Mesendoderm (in vitro differentiated cells): Measurements from ENCODE around the gene PSORS1C2.

Source experiments
- DNase-seq: peaks from one replicate; pipeline ENCODE4 v3.0.0; 2013
- H2AK5ac ChIP-seq: 2 replicates; pipeline ENCODE4 v1.6.1; 2013; ENCODE audit warnings: low read length, inconsistent platforms
- H2BK120ac ChIP-seq: 2 replicates; pipeline ENCODE4 v1.6.1; 2013; ENCODE audit warnings: low read depth, mild to moderate bottlenecking, low read length, moderate library complexity, mixed read lengths
- H2BK15ac ChIP-seq: replicated peaks from 2 replicates; pipeline ENCODE4 v1.6.1; 2013; ENCODE audit warnings: low read depth, mild to moderate bottlenecking, moderate library complexity
- H2BK5ac ChIP-seq: 2 replicates; pipeline ENCODE4 v1.6.1; 2013; ENCODE audit warnings: low read length, inconsistent platforms
- H3K18ac ChIP-seq: 2 replicates; pipeline ENCODE4 v1.6.1; 2013; ENCODE audit warnings: mild to moderate bottlenecking, low read length, mixed read lengths
- H3K23ac ChIP-seq: one replicate; pipeline ENCODE4 v1.6.1; 2013; ENCODE audit warnings: low read length
- H3K27ac ChIP-seq: 2 replicates; pipeline ENCODE4 v1.5.1; 2013; ENCODE audit warnings: low read depth, mild to moderate bottlenecking, inconsistent platforms, low read length, moderate library complexity
- H3K27me3 ChIP-seq: 2 replicates; pipeline ENCODE4 v1.6.1; 2013; ENCODE audit warnings: low read length, control low read depth, mild to moderate bottlenecking, inconsistent platforms; ENCODE audit not compliant: insufficient read depth, poor library complexity
- H3K36me3 ChIP-seq: 2 replicates; pipeline ENCODE4 v1.6.1; 2013; ENCODE audit warnings: low read length, inconsistent platforms; ENCODE audit not compliant: control insufficient read depth, insufficient read depth
- H3K4ac ChIP-seq: one replicate; pipeline ENCODE4 v1.6.1; 2013; ENCODE audit warnings: low read depth, mild to moderate bottlenecking, low read length, moderate library complexity
- H3K4me1 ChIP-seq: 2 replicates; pipeline ENCODE4 v1.6.1; 2013; ENCODE audit warnings: low read depth, low read length, inconsistent platforms; ENCODE audit not compliant: control insufficient read depth
- H3K4me2 ChIP-seq: 2 replicates; pipeline ENCODE4 v1.6.1; 2013; ENCODE audit warnings: low read length
- H3K4me3 ChIP-seq: 2 replicates; pipeline ENCODE4 v1.5.1; 2013; ENCODE audit warnings: mild to moderate bottlenecking, low read length
- H3K56ac ChIP-seq: one replicate; pipeline ENCODE4 v1.6.1; 2013; ENCODE audit warnings: low read length
- H3K79me1 ChIP-seq: 2 replicates; pipeline ENCODE4 v1.6.1; 2013; ENCODE audit warnings: low read length, inconsistent platforms
- H3K79me2 ChIP-seq: 2 replicates; pipeline ENCODE4 v1.6.1; 2013; ENCODE audit warnings: mild to moderate bottlenecking, low read length; ENCODE audit not compliant: control insufficient read depth, insufficient read depth
- H3K9ac ChIP-seq: 2 replicates; pipeline ENCODE4 v1.6.1; 2013; ENCODE audit warnings: low read length, inconsistent platforms
- H4K5ac ChIP-seq: one replicate; pipeline ENCODE4 v1.6.1; 2013; ENCODE audit warnings: low read length
- H4K8ac ChIP-seq: one replicate; pipeline ENCODE4 v1.6.1; 2013; ENCODE audit warnings: low read depth, mild to moderate bottlenecking, control low read depth, low read length, moderate library complexity
- WGBS: extraction: QIAGEN DNeasy Blood & Tissue Kit; methylation state at CpG from one replicate; pipeline ENCODE4 v1.1.7; 2013; ENCODE audit warnings: low lambda C conversion rate, missing lambda C conversion rate; ENCODE audit not compliant: insufficient coverage; ENCODE audit errors: extremely low coverage; 5-methylcytosine and 5-hydroxymethylcytosine counted together

The PSORS1C2 gene

DNA sequence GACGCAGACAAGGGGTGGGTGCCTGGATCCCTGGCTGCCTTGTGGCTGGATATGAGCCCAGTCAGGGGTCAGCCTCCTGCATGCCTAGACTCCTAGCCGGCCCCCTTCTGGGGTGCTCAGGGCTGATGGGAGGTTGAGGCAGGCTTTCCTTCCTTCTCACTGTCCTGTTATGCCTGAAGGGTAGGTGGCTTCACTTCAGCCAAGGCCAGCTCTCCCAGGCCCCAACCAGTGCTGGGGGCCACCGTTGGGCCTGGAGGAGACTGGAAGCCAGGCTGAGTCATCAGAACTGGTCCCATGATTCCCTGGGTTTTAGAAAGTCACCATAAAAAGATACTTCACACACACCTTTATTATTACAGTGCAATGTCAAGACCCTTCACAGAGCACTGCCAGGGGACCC, 34.5 kb upstream of the PSORS1C2 start:
- Histone ChIP-seq H2AK5ac (peak overlapping the region; percentile 48), H3K4me1 (peaks cover 14% of the 10 kb centered on the region), H3K79me1 (no peaks in the 10 kb centered on the region), H4K5ac (no peak overlapping the region), H3K4ac (peak overlapping the region; percentile 58), H3K4me2 (no peak overlapping the region), H3K56ac (peak overlapping the region; percentile 92), H4K8ac (no peak overlapping the region), H3K36me3 (no peaks in the 10 kb centered on the region), H2BK120ac (peak overlapping the region; percentile 30), H3K27me3 (no peaks in the 10 kb centered on the region), H3K23ac (peak overlapping the region; percentile 59), H3K27ac (peak overlapping the region; percentile 70), H3K79me2 (peaks cover 24% of the 10 kb centered on the region), H3K18ac (peak overlapping the region; percentile 45), H3K4me3 (no peak overlapping the region), H2BK15ac (no peak overlapping the region), H2BK5ac (peak overlapping the region; percentile 89), H3K9ac (peak overlapping the region; percentile 56)
- no CpG with 5 or more reads among the region's 3 CpGs for WGBS
- DNase-seq, result no peak

DNA sequence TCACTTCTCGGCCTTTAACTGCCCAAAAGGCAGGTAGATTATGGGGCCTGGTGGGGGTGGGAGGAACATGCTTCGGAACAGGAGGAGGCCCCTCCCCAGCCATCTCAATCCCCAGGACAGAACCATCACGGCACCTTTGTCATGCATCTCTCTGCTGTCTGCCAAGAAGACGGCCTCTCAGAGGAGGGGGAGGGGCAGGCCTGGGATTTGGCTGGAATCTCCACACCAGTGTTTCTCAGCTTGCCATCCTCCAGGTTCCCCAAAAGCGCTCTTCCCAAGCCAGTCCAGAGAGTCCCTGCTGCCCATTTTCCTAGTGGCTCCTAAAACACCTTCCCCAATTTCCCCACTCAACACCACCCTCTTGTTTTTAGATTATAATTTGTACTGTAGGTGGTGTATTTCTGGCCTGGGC, 34.1 kb upstream of the PSORS1C2 start:
- H3K79me1 ChIP-seq, result no peaks in the 10 kb centered on the region
- no peak overlapping the region for H2AK5ac ChIP-seq
- H3K4me2 ChIP-seq, result peak overlapping the region; percentile 28
- H3K56ac ChIP-seq, result peak overlapping the region; percentile 92
- whole genome bisulfite sequencing, result no CpG with 5 or more reads among the region's 5 CpGs
- no peak overlapping the region for H3K4me3 ChIP-seq
- H4K8ac ChIP-seq, result no peak overlapping the region
- no peaks in the 10 kb centered on the region for H3K36me3 ChIP-seq
- no peak overlapping the region for H2BK15ac ChIP-seq
- H3K9ac ChIP-seq, result peak overlapping the region; percentile 73
- peak overlapping the region; percentile 93 for H3K27ac ChIP-seq
- peak overlapping the region; percentile 91 for H3K18ac ChIP-seq
- peaks cover 14% of the 10 kb centered on the region for H3K4me1 ChIP-seq
- peaks cover 28% of the 10 kb centered on the region for H3K79me2 ChIP-seq
- no peak overlapping the region for H4K5ac ChIP-seq
- no peaks in the 10 kb centered on the region for H3K27me3 ChIP-seq
- peak; percentile 93 for DNase-seq
- peak overlapping the region; percentile 63 for H2BK120ac ChIP-seq
- H3K23ac ChIP-seq, result no peak overlapping the region
- H3K4ac ChIP-seq, result peak overlapping the region; percentile 99
- H2BK5ac ChIP-seq, result peak overlapping the region; percentile 98

DNA sequence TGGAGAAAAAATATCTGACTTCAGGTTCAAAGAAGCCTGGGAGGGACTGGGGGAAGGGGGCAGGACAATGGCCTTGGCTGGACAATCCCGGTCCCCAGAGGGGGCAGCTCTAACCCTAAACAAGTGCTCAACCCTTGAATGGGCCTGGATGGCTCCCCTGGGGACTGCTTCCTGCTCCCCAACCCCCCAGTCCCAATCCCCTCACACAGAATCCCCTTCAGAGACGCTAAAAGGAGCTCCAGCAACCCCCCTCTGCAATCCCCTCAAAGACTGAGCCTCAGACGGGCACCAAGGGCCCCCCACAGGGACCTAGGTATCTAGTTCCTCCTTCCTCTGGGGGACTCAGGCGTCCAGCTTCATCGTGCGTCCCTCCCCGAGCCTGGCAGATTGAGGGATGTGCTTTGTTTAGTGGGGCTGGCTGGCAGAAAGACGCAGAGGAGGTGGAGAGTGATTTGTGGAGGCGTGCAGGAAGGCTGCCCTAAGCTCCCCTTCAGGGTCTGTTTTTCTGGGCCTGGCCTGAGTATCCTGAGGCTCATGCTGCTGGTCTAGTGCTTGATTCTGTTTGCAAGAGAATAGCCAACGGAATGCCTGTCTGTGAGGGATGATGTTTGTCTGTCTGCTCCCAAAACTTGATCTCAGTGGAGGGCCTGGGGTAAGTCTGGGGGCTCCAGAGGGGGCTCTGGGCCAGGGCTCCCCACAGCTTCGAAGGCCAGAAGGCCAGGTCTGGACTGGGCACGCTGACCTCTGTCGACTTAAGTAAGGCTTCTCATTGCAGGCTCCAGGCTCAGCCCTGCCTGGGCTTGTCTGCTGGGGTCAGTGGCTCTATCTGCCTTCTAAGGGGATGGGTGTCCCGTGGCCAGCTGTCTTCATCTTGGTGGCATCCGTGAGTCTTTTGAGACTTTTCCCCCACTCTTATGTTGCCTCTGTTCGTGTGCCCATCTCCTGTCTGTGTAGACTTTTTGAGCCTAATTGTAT, 33.4 kb upstream of the PSORS1C2 start:
- Histone ChIP-seq H3K4me2 (peak overlapping the region; percentile 28), H4K8ac (peak overlapping the region; percentile 69), H3K4ac (peak overlapping the region; percentile 99), H2BK5ac (peak overlapping the region; percentile 98), H3K36me3 (no peaks in the 10 kb centered on the region), H3K18ac (peak overlapping the region; percentile 91), H3K4me1 (peaks cover 14% of the 10 kb centered on the region), H3K4me3 (no peak overlapping the region), H2AK5ac (peak overlapping the region; percentile 71), H3K27ac (peak overlapping the region; percentile 93), H3K56ac (peak overlapping the region; percentile 92), H3K23ac (no peak overlapping the region), H3K27me3 (no peaks in the 10 kb centered on the region), H4K5ac (peak overlapping the region; percentile 16), H3K79me2 (peaks cover 34% of the 10 kb centered on the region), H3K9ac (peak overlapping the region; percentile 73), H2BK120ac (peak overlapping the region; percentile 98), H2BK15ac (peak overlapping the region; percentile 15), H3K79me1 (no peaks in the 10 kb centered on the region)
- WGBS, result no CpG with 5 or more reads among the region's 16 CpGs
- DNase-seq, result peak; percentile 83

DNA sequence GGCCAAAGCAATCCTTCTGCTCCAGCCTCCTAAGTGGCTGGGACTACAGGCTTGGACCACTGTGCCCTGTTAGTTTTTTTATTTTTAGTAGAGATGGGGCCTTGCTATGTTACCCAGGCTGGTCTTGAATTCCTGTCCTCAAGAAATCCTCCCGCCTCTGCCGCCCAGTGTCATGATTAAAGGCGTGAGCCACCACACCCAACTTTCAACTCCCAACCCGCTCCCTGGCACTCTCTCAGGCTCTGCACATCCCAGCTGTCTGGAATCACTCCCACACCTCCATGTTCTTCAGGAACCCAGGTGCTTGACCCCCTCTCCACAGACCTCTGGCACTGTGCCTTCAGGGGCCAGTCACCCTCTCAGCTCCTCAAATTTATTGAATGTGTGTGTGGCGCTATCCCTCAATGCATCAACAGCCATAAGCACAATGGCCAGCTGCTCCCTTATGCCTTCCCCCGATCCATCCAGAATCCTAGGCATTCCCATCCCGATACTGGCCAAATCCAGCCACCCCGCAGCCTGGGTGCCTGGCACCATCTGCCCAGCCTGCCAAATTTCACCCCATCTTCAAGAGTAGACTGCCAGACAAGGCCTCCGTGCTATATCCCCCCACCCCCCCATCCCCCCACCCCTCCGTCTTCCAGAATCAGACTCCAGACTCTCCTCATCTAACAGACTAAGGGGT, 32.3 kb upstream of the PSORS1C2 start:
- Histone ChIP-seq H3K27me3 (no peaks in the 10 kb centered on the region), H2BK15ac (no peak overlapping the region), H3K36me3 (no peaks in the 10 kb centered on the region), H4K8ac (no peak overlapping the region), H3K79me1 (no peaks in the 10 kb centered on the region), H3K23ac (no peak overlapping the region), H3K27ac (peak overlapping the region; percentile 86), H3K4me3 (no peak overlapping the region), H2AK5ac (peak overlapping the region; percentile 1), H3K18ac (peak overlapping the region; percentile 91), H3K79me2 (peaks cover 41% of the 10 kb centered on the region), H3K4me2 (no peak overlapping the region), H3K56ac (peak overlapping the region; percentile 77), H3K9ac (peak overlapping the region; percentile 3), H2BK120ac (peak overlapping the region; percentile 98), H3K4ac (peak overlapping the region; percentile 77), H4K5ac (no peak overlapping the region), H2BK5ac (peak overlapping the region; percentile 49), H3K4me1 (peaks cover 14% of the 10 kb centered on the region)
- no CpG with 5 or more reads among the region's 10 CpGs for WGBS
- peak; percentile 47 for DNase-seq

DNA sequence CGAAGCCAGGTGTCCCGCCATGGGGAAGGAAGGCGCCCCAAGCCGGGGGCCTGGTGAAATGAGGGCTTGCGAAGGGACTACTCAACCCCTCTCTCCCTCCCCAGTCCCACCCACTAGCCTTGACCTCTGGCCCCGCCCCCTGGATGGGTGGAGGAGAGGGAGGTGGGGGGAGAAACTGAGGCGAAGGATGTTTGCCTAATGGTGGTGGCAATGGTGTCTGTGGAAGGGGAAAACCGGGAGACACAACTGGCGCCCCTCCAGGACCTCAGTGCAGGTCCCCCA, 31.7 kb upstream of the PSORS1C2 start, which contains the start of gene POU5F1:
TSS of gene POU5F1 (minus strand) at position 83 of the 282 bp plus-strand sequence. CDS start at position 21, 62 bp downstream.
- H2BK15ac ChIP-seq, result no peak within 1 kb of the TSS
- peak within 1 kb of the TSS; percentile 82 for H3K56ac ChIP-seq
- H2BK120ac ChIP-seq, result peak within 1 kb of the TSS; percentile 98
- DNase-seq, result peak; percentile 68
- WGBS, result no CpG with 5 or more reads among the region's 9 CpGs
- no peaks in the 10 kb centered on the region for H3K27me3 ChIP-seq
- peaks cover 14% of the 10 kb centered on the region for H3K4me1 ChIP-seq
- peak within 1 kb of the TSS; percentile 49 for H2BK5ac ChIP-seq
- peaks cover under 1% of the 10 kb centered on the region for H3K36me3 ChIP-seq
- no peak within 1 kb of the TSS for H3K23ac ChIP-seq
- H4K8ac ChIP-seq, result no peak within 1 kb of the TSS
- H3K79me1 ChIP-seq, result no peaks in the 10 kb centered on the region
- peak within 1 kb of the TSS; percentile 91 for H3K18ac ChIP-seq
- peak within 1 kb of the TSS; percentile 72 for H3K9ac ChIP-seq
- no peak within 1 kb of the TSS for H4K5ac ChIP-seq
- H3K4ac ChIP-seq, result peak within 1 kb of the TSS; percentile 77
- peak within 1 kb of the TSS; percentile 1 for H2AK5ac ChIP-seq
- H3K27ac ChIP-seq, result peak within 1 kb of the TSS; percentile 86
- H3K4me2 ChIP-seq, result peak within 1 kb of the TSS; percentile 53
- peaks cover 45% of the 10 kb centered on the region for H3K79me2 ChIP-seq
- peak within 1 kb of the TSS; percentile 49 for H3K4me3 ChIP-seq
